OCI-LY7 (cell line): Measurements from ENCODE around the gene PIM3. TPM values are rescaled to one million over a fixed set of nuclear protein-coding genes. Genes with fewer than 3 reads are reported as not detected.

Source experiments
- BruUV-seq: library from RNA; stranded (reverse); fragments of 400-500 nt; replicated peaks from 2 replicates; lab custom pipeline; 2021; lab: Mats Ljungman, UMichigan
- CTCF ChIA-PET: fragments of 300-600 bp; sonication (Branson Sonifier 250); formaldehyde crosslinking; loops from one replicate; lab custom pipeline; 2022; ENCODE audit warnings: antibody characterized with exemption; ENCODE audit not compliant: unreplicated experiment; lab: Charles Lee
- POLR2A ChIA-PET: fragments of 300-600 bp; sonication (Branson Sonifier 250); formaldehyde crosslinking; loops from one replicate; lab custom pipeline; 2022; ENCODE audit warnings: antibody characterized with exemption; lab: Charles Lee
- DNase-seq: peaks from one replicate; pipeline ENCODE4 v3.0.0-alpha.2; 2015; ENCODE audit warnings: low spot score
- H2AFZ ChIP-seq: fragments of 200-600 bp; sonication (generic), shearing (Covaris generic); 2 replicates; pipeline ENCODE4 v1.6.1; 2014; ENCODE audit warnings: mild to moderate bottlenecking, antibody characterized with exemption, low read length, moderate library complexity
- H3K27ac ChIP-seq: fragments of 200-600 bp; sonication (generic); 2 replicates; pipeline ENCODE4 v1.5.1; 2014; ENCODE audit warnings: mixed run types, low read depth, mild to moderate bottlenecking, moderate library complexity, low read length, inconsistent platforms; ENCODE audit not compliant: poor library complexity, severe bottlenecking
- H3K36me3 ChIP-seq: fragments of 200-600 bp; sonication (generic); 2 replicates; pipeline ENCODE4 v1.6.1; 2014; ENCODE audit warnings: mild to moderate bottlenecking, antibody characterized with exemption, low read length, moderate library complexity, mixed read lengths; ENCODE audit not compliant: insufficient read depth
- H3K4me1 ChIP-seq: fragments of 200-600 bp; sonication (generic); 2 replicates; pipeline ENCODE4 v1.5.1; 2014; ENCODE audit warnings: mild to moderate bottlenecking, low read length; ENCODE audit not compliant: insufficient read depth, poor library complexity, severe bottlenecking
- H3K4me2 ChIP-seq: fragments of 200-600 bp; sonication (generic); 2 replicates; pipeline ENCODE4 v1.6.1; 2014; ENCODE audit warnings: mild to moderate bottlenecking, low read length
- H3K4me3 ChIP-seq: fragments of 200-600 bp; sonication (generic); 2 replicates; pipeline ENCODE4 v1.5.1; 2014; ENCODE audit warnings: mild to moderate bottlenecking, low read depth, low read length; ENCODE audit not compliant: poor library complexity, severe bottlenecking
- H3K79me2 ChIP-seq: fragments of 200-600 bp; sonication (generic); 2 replicates; pipeline ENCODE4 v1.6.1; 2016; ENCODE audit warnings: low read depth, mild to moderate bottlenecking, low read length, moderate library complexity, mixed read lengths; ENCODE audit not compliant: insufficient read depth
- H3K9me2 ChIP-seq: fragments of 200-600 bp; sonication (generic); 2 replicates; pipeline ENCODE4 v1.6.1; 2016; ENCODE audit warnings: mild to moderate bottlenecking, low read length, mixed read lengths; ENCODE audit not compliant: insufficient read depth
- H3K9me3 ChIP-seq: fragments of 200-600 bp; sonication (generic); 2 replicates; pipeline ENCODE4 v1.6.1; 2014; ENCODE audit warnings: mild to moderate bottlenecking, mixed run types, low read length, mixed read lengths
- H4K20me1 ChIP-seq: fragments of 200-600 bp; sonication (generic); 2 replicates; pipeline ENCODE4 v1.6.1; 2014; ENCODE audit warnings: mild to moderate bottlenecking, antibody characterized with exemption, low read length, moderate library complexity, mixed read lengths; ENCODE audit not compliant: insufficient read depth
- CTCF ChIP-seq: fragments of 200-600 bp; sonication (generic); conservative IDR thresholded peaks from 2 replicates; pipeline ENCODE4 v1.5.1; 2014; ENCODE audit warnings: mild to moderate bottlenecking, antibody characterized with exemption, low read length, moderate library complexity, mixed read lengths
- EZH2phosphoT487 ChIP-seq: fragments of 200-600 bp; sonication (generic); IDR thresholded peaks from 2 replicates; pipeline ENCODE4 v1.6.1; 2018; ENCODE audit warnings: low read depth, borderline replicate concordance, mild to moderate bottlenecking, mixed run types, antibody characterized with exemption, low read length, moderate library complexity, mixed read lengths
- intact Hi-C: fragments of 100-400 bp; cut with micrococcal nuclease; formaldehyde crosslinking; loops from one replicate; pipeline ENCODE4 v1.10.0; 2022; ENCODE audit not compliant: unreplicated experiment
- total RNA-seq, 2 experiments: library from RNA; depleted of rRNA in 1 of 2; stranded (reverse); fragments of >200 nt in 1 of 2; shearing (Covaris generic) in 1 of 2; gene quantifications; 2 replicates each; pipeline ENCODE4 v1.2.3, GENCODE V29; 2014 to 2022

PIM3 gene
- total RNA-seq, 2 experiments from 2014 or later: 60.5 to 81.7 TPM

- ChIA-PET POLR2A (no interaction called here), CTCF (no interaction called here)
- Histone ChIP-seq H3K4me2 (no peak overlapping the region), H3K9me3 (no peaks in the 10 kb centered on the region), H3K4me1 (peaks cover 10% of the 10 kb centered on the region), H3K4me3 (no peak overlapping the region), H3K36me3 (no peaks in the 10 kb centered on the region), H2AFZ (no peak overlapping the region), H3K27ac (no peak overlapping the region), H3K79me2 (no peaks in the 10 kb centered on the region), H3K9me2 (no peaks in the 10 kb centered on the region), H4K20me1 (no peaks in the 10 kb centered on the region)
- intact Hi-C loops: no loop called here
- DNase-seq: no peak
- BruUV-seq: no TSS peak
- TF ChIP-seq EZH2phosphoT487: no peak
- no peak for TF ChIP-seq CTCF
Observed at GRCh38 chr22:50001388-50002231, 41.0 kb downstream of the PIM3 start.

GRCh38 chr22:50002791-50003190 is 42.2 kb downstream of the PIM3 start:
- Histone ChIP-seq H3K79me2 (no peaks in the 10 kb centered on the region), H3K9me3 (no peaks in the 10 kb centered on the region), H3K27ac (no peak overlapping the region), H2AFZ (no peak overlapping the region), H3K4me2 (no peak overlapping the region), H3K4me3 (no peak overlapping the region), H4K20me1 (no peaks in the 10 kb centered on the region), H3K9me2 (no peaks in the 10 kb centered on the region), H3K36me3 (no peaks in the 10 kb centered on the region), H3K4me1 (no peaks in the 10 kb centered on the region)
- ChIA-PET CTCF (no interaction called here), POLR2A (no interaction called here)
- intact Hi-C loops: no loop called here
- TF ChIP-seq EZH2phosphoT487 (no peak), CTCF (no peak)
- BruUV-seq: no TSS peak
- no peak for DNase-seq

- H3K27ac ChIP-seq: no peak overlapping the region
- H3K4me2 ChIP-seq: no peak overlapping the region
- H3K9me2 ChIP-seq: no peaks in the 10 kb centered on the region
- no peaks in the 10 kb centered on the region for H3K36me3 ChIP-seq
- no peaks in the 10 kb centered on the region for H3K9me3 ChIP-seq
- H4K20me1 ChIP-seq: no peaks in the 10 kb centered on the region
- intact Hi-C loops: no loop called here
- POLR2A ChIA-PET: interaction anchor here (0.5 kb wide), 1 partner anchor 55 kb away, joined by 3 read pairs; no protein-coding TSS in a partner anchor
- no TSS peak for BruUV-seq
- no peak for TF ChIP-seq EZH2phosphoT487
- TF ChIP-seq CTCF: no peak
- CTCF ChIA-PET: no interaction called here
- H3K4me3 ChIP-seq: no peak overlapping the region
- no peak overlapping the region for H2AFZ ChIP-seq
- H3K4me1 ChIP-seq: no peaks in the 10 kb centered on the region
- no peak for DNase-seq
- H3K79me2 ChIP-seq: no peaks in the 10 kb centered on the region
Observed at GRCh38 chr22:50004918-50005317, 44.3 kb downstream of the PIM3 start.
